Esophagus squamous epithelium (tissue), 5 donors: ENCODE results near the gene DLG5. TPM values are rescaled to one million over a fixed set of nuclear protein-coding genes. Genes with fewer than 3 reads are reported as not detected.

Experiments used
- DNase-seq: peaks from one replicate; lab custom pipeline; 2025; lab: John Stamatoyannopoulos, UW
- H3K27ac ChIP-seq, 4 donors: fragments of 200-600 bp; sonication (generic); one replicate each; pipeline ENCODE4 v1.5.1; 2016 to 2019; ENCODE audit warnings: mild to moderate bottlenecking in 1 of 4
- H3K27me3 ChIP-seq, 4 donors: fragments of 200-600 bp; sonication (generic); 1 replicate in 3 of 4; 2 replicates in 1 of 4; pipeline versions ENCODE4 v1.5.1 to v1.6.0; 2017 to 2021; ENCODE audit warnings: antibody characterized with exemption in 1 of 4
- H3K36me3 ChIP-seq, 3 donors: fragments of 200-600 bp; sonication (generic); one replicate each; pipeline ENCODE4 v1.5.1; 2016 to 2019
- H3K4me1 ChIP-seq, 3 donors: fragments of 200-600 bp; sonication (generic); one replicate each; pipeline ENCODE4 v1.5.1; 2017 to 2019
- H3K4me3 ChIP-seq, 4 donors: fragments of 200-600 bp; sonication (generic); 1 replicate in 3 of 4; 2 replicates in 1 of 4; pipeline ENCODE4 v1.5.1; 2016 to 2019; ENCODE audit warnings: mild to moderate bottlenecking in 2 of 4, moderate library complexity in 1 of 4
- H3K9me3 ChIP-seq, 3 donors: fragments of 200-600 bp; sonication (generic); one replicate each; pipeline ENCODE4 v1.5.1; 2016 to 2019
- CTCF ChIP-seq, 6 experiments: fragments of 450-650 bp in 4 of 6; fragments of 200-600 bp in 2 of 6; sonication (generic) in 2 of 6; IDR thresholded peaks; one replicate each; pipeline ENCODE4 v1.5.1; 2016 to 2019; ENCODE audit warnings: antibody characterized with exemption in 6 of 6, mild to moderate bottlenecking in 4 of 6, moderate library complexity in 4 of 6
- POLR2A ChIP-seq, 4 donors: fragments of 450-650 bp; IDR thresholded peaks; one replicate each; pipeline ENCODE4 v1.6.1; 2017; ENCODE audit warnings: antibody characterized with exemption in 4 of 4, mild to moderate bottlenecking in 4 of 4, moderate library complexity in 3 of 4
- WGBS, 2 donors: methylation state at CpG; one replicate each; pipeline ENCODE4 v1.1.5; 2018; 5-methylcytosine and 5-hydroxymethylcytosine counted together
- intact Hi-C: fragments of 100-400 bp; cut with DNase I; formaldehyde crosslinking; loops from one replicate; pipeline ENCODE4 v1.15.0; 2022
- total RNA-seq, 4 donors: library from RNA; depleted of rRNA; stranded (reverse); fragments of >200 nt; gene quantifications; one replicate each; pipeline ENCODE4 v1.1.0, GENCODE V29; 2016
- donor health status: DM: yes; HTN: yes; CAD: no.

The DLG5 gene
- total RNA-seq, 4 donors from 2014 or later: 34.1 to 50.9 (median 41.3) TPM

- no peak for DNase-seq
- no peaks in the 10 kb centered on the region for H3K4me1 ChIP-seq
- intact Hi-C loops: no loop called here
- no peak overlapping the region for H3K27ac ChIP-seq
- H3K27me3 ChIP-seq: no peaks in the 10 kb centered on the region
- H3K9me3 ChIP-seq: no peaks in the 10 kb centered on the region
- WGBS, 2 donors: 92 to 93% methylated on average over 3 to 4 of the region's 6 CpGs
- H3K36me3 ChIP-seq: peaks cover 34 to 100% (median 35%) of the 10 kb centered on the region in 3 donors
- no peak for TF ChIP-seq CTCF (IDR thresholded peaks at IDR 0.05)
- no peak for TF ChIP-seq POLR2A (IDR thresholded peaks at IDR 0.05)
- no peak overlapping the region for H3K4me3 ChIP-seq
Observed at GRCh38 chr10:77812741-77813140, 113.8 kb downstream of the DLG5 start.

DNA sequence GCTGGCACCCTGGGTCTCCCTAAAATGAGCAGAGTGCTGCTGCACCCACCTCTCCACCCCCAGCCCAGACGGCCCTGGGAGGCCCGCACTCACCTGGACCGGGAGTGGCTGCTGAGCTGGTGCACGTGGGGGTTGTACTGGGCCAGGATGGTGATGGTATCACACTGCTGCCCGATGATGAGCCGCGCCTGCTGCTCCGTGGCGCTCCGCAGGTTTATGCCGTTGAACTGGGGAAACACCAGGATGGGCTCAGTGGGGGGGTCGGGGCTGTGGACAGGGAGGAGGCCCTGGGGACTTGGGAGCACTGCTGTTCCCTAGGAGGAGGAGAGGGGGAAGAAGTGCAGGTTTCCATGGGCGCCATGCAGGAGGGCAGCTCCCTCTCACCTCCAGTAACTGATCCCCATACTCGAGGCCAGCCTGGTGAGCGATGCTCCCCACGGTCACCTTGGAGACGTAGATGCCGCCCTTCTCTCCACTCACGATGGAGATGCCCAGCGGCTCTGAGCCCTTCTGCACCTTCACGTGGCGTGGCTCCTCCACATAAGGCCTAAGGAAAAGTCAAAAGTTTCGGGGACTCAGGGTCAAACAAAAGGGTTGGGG lies 114.6 kb downstream of the DLG5 start:
- no peaks in the 10 kb centered on the region for H3K27me3 ChIP-seq
- H3K36me3 ChIP-seq: peaks cover 32 to 100% (median 33%) of the 10 kb centered on the region in 3 donors
- DNase-seq: no peak
- TF ChIP-seq CTCF (IDR thresholded peaks at IDR 0.05) (no peak), POLR2A (IDR thresholded peaks at IDR 0.05) (no peak)
- H3K9me3 ChIP-seq: no peaks in the 10 kb centered on the region
- H3K4me3 ChIP-seq: no peak overlapping the region
- intact Hi-C loops: no loop called here
- H3K4me1 ChIP-seq: no peaks in the 10 kb centered on the region
- no peak overlapping the region for H3K27ac ChIP-seq
- WGBS, 2 donors: 89% methylated on average over 6 of the region's 23 CpGs; no CpG with 5 or more reads in 1 of the 2 donors

- H3K9me3 ChIP-seq: no peaks in the 10 kb centered on the region
- intact Hi-C loops: no loop called here
Observed at GRCh38 chr10:77810446-77811335, 115.9 kb downstream of the DLG5 start.

DNA sequence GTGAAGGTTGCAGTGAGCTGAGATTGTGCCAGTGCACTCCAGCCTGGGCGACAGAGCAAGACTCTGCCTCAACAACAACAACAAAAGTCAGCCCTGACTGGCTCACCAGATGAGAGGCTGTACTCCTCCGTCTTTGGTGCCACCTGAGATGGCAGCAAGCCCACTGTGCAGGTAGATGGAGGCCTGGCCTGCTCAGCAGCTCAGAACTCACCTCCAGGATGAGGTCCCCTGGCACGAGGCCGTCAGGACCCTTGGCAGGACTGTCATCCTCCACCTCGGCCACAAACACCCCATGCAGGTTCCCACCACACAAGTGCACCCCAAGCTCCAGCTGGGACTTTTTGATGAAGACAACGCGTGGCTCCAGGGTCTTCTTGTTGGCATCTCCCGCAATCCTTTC lies 117.2 kb downstream of the DLG5 start:
- intact Hi-C loops: no loop called here
- H3K27me3 ChIP-seq: no peaks in the 10 kb centered on the region
- no peak overlapping the region for H3K27ac ChIP-seq
- H3K36me3 ChIP-seq: peaks cover 45 to 100% (median 45%) of the 10 kb centered on the region in 3 donors
- H3K9me3 ChIP-seq: no peaks in the 10 kb centered on the region
- no peak overlapping the region for H3K4me3 ChIP-seq
- no peak for DNase-seq
- no peak for TF ChIP-seq POLR2A (IDR thresholded peaks at IDR 0.05)
- no peak for TF ChIP-seq CTCF (IDR thresholded peaks at IDR 0.05)
- WGBS, 2 donors: 78 to 83% methylated on average over 4 to 5 of the region's 8 CpGs
- no peaks in the 10 kb centered on the region for H3K4me1 ChIP-seq

More at GRCh38 chr10:77810446-77811335, 115.9 kb downstream of the DLG5 start:
- no peaks in the 10 kb centered on the region for H3K27me3 ChIP-seq
- DNase-seq: no peak
- peaks cover 34 to 100% (median 41%) of the 10 kb centered on the region in 3 donors for H3K36me3 ChIP-seq
- no peak overlapping the region for H3K4me3 ChIP-seq
- H3K4me1 ChIP-seq: no peaks in the 10 kb centered on the region
- no peak overlapping the region for H3K27ac ChIP-seq
- 80 to 82% methylated on average over 10 to 12 of the region's 23 CpGs for WGBS, 2 donors
- TF ChIP-seq POLR2A (IDR thresholded peaks at IDR 0.05) (no peak), CTCF (IDR thresholded peaks at IDR 0.05) (no peak)

DNA sequence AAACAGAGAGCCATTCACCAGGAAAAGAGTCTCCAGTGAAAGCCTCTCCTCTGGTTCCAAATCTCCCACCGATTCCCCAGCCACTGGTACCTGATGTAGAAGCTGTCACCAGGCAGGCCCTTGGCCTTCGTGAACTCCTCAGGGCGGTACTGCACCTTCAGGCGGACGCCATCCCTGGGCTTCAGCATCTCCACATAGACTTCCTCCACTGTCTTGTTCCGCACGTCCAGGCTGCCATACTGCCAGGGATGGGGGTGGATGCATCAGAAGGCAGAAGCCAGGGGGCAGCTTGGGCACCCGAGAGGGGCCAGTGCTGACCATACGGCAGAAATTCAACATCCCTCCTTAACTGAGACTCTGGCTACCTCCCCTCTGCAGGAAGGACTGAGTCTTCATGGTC lies 118.8 kb downstream of the DLG5 start:
- Histone ChIP-seq H3K4me3 (no peak overlapping the region), H3K27me3 (no peaks in the 10 kb centered on the region), H3K9me3 (no peaks in the 10 kb centered on the region), H3K36me3 (peaks cover 45 to 100% (median 45%) of the 10 kb centered on the region in 3 donors), H3K27ac (no peak overlapping the region), H3K4me1 (no peaks in the 10 kb centered on the region)
- intact Hi-C loops: no loop called here
- DNase-seq: no peak
- TF ChIP-seq POLR2A (IDR thresholded peaks at IDR 0.05) (no peak), CTCF (IDR thresholded peaks at IDR 0.05) (no peak)
- 87 to 92% methylated on average over 2 to 5 of the region's 9 CpGs for WGBS, 2 donors
